Islet of Langerhans (tissue), 1 donor: ENCODE results near the gene NEURL1B.
"Not testable (repeated sequence)": the region's sequence is repeated elsewhere in the genome, so short reads cannot be mapped to it uniquely, and the experiment has no call there.

ENCODE experiments used
- FAIRE-seq: peaks from one replicate; lab custom pipeline; 2011; peaks lifted over from hg19 to GRCh38; lab: Jason Lieb, UNC

The NEURL1B gene

DNA sequence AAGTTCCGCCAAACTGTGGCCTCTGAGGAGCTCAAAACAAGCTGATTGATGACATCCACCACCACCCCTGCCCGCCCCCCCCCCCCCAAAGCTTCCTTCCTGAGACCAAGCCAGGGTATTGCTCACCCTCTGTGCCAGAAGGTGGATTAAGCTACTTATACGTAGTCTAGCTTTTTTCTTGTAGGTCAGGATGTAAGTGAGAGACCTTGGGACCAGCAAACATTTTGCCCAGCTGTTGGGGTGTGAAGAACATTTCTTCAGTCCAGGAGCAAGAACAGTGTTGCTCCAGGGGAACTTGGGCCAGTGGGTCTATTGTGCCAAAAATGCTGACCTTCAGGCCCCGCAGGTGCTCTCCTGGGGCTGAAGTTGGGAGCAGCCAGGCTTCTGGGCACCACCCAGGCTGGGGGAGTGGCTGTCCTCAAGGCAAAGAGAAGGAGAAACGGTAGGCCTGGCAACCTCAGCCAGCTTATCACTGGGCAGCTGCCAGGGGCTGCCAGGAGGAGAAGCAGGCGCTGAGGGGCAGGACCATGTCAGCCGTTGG is 18.0 kb downstream of the NEURL1B start:
- FAIRE-seq: no peak

DNA sequence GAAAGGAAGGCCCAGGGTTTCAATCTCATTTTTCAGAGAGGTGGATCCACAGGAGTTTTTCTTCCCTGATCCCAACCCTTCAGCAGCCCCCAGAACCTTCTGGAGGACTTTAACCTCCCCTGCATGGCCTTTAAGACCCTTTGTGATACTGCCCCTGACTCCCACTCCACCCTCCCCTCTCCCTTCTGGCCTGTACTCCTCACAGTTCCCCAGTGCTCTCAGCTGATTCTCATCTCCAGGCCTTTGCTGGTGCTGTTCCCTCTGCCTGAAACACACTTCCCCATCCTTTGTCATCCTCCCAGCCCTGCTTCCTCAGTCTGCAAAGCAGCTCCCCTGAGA is 18.5 kb downstream of the NEURL1B start:
- FAIRE-seq: no peak

DNA sequence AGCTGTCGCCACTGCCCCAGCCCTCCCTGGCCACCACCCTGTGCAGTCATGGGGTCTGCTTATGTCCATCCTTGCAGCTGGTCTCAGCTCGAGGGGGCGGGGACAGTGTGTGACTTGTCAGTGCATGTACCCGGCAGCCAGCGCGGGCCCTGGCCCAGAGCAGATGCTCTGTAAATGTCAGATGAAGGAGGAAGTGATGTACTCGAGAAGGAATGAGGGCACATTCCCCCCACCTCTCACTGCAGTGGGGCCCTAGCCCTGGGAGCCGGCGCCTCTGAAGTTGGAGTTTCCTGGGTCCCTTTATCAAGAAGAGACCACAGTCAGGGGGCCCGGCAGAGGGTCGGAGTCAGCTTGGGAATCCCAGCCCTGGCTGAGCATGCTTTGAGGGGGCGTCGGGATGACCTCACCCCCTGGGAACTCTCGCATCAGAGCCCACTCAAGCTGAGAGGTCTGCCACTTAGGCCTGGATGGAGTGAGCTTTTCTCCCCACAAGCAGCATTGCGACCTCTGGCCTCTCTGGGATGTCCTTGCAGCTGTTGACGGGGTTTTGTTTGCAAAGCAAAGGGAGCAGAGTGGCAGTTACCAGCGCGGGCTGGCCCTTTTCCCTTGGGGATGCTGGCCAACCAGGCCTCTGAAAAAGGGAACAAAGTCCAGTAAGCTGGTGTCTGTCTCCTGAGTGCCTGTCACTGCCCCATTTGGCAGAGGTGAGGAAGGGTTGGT is 19.0 kb downstream of the NEURL1B start:
- no peak for FAIRE-seq

DNA sequence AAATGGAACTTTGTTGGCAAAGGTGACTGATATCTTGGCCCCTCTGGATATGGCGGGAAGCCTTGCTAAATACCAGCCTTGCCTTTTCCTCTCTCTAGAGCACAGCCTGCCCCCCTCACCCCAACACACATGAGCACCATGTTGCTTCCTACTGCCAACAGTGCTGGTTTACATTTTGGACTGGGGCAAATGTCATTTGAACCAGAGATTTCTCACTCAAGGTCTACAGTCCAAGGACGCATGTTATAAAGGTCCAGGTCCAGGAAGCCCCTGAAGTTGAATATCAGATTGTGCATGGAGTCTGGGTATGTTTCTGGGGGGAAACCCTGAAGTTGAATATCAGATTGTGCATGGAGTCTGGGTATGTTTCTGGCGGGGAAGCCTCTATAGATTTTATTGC is 19.9 kb downstream of the NEURL1B start:
- no peak for FAIRE-seq

DNA sequence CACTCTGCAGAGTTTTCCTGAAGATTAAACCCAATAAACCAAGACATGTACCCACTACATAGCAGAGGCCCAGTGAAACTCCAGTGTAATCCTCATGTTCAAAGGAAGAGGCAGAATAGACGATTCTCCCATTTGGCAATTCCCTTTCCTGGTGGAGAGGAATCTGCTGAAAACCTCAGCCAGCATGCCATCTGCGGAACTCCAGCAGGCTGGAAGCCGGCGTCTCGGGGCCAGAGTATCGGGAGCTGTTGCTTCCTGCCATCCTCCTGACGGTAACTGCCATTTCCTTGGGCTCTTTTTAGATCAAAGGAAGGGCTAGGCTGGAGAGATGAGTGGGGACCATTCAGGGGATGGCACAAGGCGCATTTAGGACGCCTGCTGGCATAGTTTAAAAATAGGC is 20.5 kb downstream of the NEURL1B start:
- FAIRE-seq: no peak

DNA sequence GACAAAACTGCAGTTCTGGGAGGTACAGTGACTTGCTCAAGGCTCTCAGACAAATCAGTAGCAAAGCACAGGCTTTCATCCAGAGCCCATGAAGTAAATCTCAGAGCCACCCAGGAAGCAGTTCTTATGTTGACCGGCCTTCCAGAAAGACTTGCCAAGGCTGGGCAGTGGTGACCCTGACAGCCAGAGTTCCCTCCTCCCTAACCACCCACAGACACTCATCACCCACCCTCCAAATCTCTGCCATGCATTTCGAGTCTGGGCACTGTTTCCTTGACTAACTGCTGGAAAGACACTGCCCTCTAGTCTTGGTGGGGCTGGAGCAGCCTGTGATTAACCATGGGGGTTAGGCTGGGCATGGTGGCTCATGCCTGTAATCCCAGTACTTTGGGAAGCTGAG is 21.5 kb downstream of the NEURL1B start:
- no peak for FAIRE-seq

DNA sequence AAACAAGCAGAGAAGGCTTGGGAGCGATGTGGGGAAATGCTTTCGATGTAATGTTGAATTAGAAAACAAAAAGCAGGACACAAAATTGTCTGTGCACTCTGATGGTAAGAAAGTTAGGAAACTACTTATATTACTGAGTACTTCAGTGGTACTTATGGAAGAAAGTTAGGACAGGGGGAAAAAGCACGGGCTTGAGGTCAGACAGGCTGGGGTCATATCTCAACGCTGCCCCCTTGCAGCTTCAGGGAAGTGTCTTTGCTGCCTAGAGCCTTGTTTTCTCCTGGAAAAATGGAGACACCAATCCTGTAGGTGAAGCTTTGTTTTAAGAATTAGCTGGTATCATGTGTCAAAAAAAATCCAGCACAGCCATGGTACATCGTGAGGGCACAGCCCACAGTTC is 23.0 kb downstream of the NEURL1B start:
- FAIRE-seq: no peak

DNA sequence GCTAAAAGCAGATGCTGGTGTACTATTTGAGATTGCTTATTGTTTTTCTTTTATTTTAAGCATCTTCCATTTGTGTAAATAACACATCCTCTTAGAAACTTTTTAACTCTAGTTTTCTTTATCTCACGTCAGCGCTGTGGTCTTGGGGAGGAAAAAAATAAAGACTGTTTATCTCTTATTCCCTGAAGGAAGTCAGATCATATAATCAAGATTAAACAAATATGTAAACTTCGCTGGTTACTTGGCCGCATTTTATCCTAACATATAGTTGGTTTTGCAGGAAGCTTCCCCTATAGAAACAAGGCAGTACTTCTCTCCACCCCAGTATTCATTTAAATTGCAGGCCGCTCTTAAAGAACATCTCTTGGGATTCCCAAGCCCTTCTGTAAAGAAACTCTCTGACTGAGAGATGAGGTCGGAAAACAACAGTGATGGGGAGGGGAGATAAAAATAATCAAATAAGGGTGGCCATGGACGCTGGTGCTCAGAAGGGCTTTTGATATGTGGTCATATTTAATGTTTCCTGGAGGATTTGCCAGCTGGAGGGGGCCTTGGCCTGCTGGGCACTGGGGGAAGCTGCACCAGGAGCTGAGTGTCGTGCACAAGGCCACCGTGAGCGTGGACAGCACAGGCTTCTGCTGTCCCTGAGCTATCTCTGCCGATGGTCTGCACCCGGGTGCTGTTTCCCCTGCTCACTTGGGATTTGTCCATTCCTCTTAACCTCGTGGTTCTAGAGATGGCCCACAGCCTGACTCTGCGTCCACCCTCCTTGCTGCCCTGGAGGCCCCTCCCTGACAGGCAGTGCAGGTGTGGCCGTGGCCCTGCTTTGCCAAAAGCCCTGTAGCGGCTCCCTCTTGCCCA is 23.8 kb downstream of the NEURL1B start:
- FAIRE-seq: no peak

DNA sequence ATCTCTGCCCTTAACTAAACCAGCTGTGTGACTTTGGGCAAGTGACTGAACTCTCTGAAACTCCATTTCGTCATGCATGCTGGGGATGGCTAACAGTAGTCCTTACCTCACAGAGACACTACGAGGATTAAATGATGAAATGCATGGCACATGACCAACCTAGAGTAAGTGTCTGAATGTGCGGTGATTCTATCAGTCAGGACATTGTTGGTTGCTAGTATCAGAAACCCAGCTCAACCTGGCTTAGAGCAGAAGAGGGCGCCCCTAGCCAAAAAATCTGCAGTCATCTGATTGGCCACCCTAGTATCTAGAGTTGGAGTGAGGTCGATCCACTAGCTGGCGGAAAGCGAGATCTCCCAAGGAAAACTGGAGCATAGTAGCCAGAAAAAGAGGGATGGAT is 25.2 kb downstream of the NEURL1B start:
- FAIRE-seq: no peak

DNA sequence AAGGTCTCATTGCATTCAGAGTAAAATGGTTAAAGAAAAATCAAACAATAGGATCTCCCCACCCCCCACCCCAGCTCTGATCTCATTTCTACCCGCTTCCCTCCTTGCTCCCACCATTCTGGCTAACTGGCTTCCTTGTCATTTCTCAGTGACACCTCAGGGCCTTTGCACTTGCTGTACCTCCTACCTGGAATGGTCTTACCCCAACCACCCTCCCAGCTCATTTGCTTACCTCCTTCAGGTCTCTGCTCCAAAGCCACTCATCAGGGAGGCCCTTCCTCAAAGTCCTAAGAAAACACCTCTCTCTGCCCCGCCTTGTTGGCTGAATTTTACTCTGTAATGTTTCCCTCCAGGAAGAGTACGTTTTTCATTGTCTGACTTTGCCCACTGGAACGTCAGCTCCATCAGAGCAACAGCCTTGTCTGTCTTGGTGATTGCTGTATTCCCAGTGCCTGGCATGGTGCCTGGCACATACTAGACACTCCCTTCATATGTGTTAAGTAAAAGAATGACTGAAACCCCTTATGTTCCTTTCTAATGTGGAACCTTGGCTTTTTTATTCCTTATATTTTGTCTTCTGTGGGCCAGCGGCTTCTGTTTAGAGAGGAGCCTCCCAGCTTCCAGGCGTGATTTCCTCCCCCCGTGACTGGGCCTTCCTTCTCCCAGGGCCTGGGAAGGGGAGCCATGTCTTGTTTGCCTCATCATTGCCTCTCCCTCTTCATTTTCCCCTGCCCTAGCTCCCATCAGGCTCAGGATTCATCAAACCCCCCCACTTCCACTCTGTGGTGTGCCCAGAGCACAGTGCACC is 26.9 kb downstream of the NEURL1B start:
- FAIRE-seq: no peak

DNA sequence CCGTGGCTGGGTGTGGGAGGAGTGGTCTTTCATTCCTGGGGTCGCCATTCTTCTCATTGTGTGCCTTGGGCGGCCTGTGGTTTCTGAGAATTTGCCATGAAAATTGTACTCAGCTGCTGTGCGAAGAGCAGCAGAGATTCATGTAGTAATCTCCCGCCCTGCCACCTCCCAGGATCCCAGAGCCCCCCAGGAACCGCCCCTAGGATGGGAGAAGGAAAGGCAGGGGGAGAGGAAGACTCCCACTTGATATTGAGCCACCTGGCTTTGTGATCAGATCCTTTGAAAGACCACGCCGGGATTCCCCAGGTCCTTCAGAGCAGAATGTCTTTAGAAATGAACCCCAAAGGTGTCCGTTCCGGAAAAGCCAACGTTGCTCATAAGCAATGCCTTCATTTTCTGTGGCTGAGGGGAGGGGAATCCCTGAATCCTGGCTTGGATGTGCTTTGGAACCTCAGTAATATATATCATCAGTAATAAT is 27.6 kb downstream of the NEURL1B start:
- FAIRE-seq: no peak

DNA sequence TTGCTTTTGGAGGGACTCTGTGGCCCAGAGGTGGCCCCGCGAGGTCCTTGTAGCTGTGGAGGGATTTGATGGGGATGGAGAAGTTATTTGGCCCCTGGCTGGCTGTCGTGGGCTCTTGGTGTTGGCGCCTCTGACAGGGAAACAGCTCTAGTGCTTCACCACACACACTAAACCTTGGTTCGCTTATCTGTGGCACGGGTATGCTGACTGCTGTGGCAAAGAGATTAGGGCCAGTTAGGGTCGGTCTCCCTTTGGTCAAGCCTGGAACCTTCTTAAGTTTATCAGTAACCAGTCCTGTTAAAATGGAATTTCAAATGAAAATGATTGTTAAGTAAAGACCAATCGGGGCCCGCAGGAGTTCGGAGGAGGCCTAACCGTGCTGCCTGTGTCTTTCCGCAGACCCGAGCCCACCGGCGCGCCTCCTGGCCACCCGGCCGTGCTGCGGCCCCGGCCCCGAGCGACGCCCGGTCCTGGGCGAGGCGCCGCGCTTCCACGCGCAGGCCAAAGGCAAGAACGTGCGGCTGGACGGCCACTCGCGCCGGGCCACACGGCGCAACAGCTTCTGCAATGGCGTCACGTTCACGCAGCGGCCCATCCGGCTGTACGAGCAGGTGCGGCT is 28.4 kb downstream of the NEURL1B start:
- FAIRE-seq: no peak

DNA sequence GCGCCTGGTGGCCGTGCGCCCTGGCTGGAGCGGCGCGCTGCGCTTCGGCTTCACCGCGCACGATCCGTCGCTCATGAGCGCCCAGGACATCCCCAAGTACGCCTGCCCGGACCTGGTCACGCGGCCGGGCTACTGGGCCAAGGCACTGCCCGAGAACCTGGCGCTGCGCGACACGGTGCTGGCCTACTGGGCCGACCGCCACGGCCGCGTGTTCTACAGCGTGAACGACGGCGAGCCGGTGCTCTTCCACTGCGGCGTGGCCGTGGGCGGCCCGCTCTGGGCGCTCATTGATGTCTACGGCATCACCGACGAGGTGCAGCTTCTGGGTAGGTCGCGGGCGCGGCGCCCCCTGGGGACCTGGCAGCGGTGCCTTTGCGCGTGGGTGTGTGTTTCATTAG is 28.9 kb downstream of the NEURL1B start:
- no peak for FAIRE-seq

DNA sequence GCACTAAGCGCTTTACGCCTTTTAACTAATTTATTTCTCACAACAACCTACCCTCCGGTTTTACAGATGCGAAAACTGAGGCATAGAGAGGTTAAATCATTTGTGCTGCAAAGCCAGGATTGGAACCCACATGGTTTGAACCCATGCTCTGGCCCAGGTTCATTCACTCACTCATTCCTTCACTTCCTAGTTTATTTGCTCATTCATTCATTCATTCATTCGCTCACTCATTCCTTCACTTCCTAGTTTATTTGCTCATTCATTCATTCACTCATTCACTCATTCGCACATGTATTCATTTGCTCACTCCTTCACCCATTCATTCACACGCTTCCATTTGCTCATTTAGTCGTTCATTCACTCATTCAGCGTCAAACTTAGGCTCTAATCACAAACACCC is 29.4 kb downstream of the NEURL1B start:
- FAIRE-seq: no peak

DNA sequence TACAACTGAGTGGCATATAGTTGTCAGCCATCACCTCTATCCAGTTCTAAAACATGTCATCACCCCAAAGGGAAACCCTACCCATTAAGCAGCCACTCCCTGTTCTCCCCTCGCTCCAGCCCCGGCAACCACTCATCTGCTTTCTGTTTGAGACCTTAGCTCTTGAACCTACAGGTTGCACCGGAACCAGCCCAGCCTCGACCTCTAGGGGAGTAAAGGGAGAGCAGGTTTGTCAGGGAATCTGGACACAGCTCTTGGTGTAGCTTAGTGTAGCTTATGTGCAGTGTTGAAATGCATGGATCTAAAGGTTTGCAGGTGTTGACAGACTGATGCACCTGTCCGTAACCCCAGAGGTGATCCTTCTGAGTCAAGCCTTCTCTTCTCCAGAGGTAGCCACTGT is 30.0 kb downstream of the NEURL1B start:
- FAIRE-seq: no peak

DNA sequence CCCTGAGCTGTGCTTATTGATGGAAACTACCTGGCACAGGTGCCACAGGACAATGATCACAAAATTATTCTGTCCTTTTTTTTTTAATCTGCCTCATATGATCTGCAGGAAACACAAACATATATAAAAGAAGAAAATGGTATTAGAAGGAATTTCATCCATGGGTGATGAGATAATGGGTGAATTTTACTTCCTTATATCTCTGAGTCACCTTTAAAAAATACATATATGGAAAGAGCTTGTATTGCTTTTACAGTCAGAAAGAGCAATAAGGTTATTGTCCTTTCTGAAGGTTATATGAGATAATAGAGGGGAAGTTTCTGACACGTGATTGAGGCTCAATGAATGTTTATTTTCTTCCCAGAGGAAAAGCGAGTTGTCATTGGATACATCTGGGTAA is 31.6 kb downstream of the NEURL1B start:
- FAIRE-seq: no peak

DNA sequence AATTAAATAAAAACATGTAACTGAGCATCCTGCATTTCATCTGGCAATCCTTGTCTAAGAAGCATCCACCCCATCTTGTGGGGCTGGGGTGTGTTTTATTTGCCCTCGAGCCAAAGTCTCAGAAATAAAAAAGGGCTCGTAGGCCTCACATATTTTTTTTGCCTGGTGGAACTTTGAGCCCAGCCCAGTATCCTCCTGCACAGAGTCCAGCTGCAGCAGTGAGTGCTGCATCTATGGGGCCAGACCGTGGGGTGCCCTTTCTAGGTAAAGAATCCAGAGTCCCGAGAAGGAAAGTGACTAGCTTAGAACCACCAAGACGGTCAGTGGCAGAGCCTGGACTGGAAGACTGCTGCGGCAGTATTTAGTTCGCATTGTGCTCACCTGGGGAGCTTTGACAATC is 33.1 kb downstream of the NEURL1B start:
- no peak for FAIRE-seq

DNA sequence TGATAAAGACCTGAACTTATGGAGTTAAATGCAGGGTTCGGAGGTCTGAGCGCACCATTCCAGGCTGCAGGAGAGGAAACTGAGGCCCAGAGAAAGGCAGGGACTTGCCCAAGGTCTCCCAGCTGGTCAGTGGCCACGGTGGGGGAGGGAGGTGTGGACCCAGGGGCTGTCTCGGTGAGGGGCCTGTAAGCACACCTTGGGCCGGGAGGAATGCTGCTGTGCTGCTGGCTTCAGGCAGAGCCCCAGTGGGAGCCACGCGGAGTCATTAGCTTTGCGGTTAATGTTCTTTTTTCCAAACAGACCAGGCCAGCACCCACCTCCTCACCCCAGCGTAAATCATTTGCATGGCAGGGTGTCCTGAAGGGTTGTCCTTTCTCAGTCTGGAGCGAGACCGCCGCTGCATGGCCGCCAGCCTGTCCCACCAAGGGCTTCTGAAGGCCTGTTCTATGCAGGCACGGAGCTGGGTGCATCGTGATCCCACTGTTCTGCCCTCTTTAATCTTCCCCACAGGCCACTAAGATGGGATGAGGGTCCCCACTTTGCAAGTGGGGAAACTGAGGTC is 35.9 kb downstream of the NEURL1B start:
- no peak for FAIRE-seq

DNA sequence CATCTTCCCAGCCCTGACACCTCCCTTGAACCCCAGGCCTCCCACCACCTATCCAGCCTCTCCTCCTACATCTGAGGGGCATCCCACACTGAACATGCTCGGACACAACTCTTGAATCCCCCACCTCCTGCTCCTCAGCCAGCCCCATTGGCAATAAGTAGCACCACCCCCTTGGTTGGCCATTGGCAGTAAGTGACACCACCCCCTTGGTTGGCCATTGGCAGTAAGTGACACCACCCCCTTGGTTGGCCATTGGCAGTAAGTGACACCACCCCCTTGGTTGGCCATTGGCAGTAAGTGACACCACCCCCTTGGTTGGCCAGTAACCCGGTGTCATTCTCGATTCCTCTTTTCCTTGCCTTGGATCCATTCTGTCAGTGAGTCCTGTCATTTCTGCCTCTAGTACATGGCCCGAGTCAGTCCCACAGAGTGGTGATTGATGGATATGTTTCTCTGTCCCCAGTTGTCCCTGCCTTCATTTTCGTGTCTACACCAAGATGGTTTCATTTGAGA is 37.4 kb downstream of the NEURL1B start:
- not testable (repeated sequence) for FAIRE-seq

DNA sequence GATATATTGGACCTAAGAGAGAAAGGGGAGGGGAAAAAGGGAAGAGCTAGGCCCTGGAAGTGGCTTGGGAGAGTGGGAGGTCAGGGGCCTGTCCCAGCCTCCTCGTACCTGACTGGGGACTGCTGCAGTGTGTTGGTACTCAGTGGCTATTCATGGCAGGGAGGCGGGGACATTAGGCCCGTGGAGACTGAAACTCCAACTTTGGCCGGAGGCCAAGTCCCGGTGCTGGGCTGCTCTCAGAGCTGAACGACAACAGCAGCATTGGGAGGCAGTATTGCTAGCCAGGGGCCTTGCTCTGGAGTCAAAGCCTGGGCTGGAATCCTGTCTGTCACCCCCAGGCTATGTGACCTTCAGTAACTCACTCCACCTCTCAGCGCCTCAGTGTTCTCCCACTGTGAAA is 37.8 kb downstream of the NEURL1B start:
- no peak for FAIRE-seq

DNA sequence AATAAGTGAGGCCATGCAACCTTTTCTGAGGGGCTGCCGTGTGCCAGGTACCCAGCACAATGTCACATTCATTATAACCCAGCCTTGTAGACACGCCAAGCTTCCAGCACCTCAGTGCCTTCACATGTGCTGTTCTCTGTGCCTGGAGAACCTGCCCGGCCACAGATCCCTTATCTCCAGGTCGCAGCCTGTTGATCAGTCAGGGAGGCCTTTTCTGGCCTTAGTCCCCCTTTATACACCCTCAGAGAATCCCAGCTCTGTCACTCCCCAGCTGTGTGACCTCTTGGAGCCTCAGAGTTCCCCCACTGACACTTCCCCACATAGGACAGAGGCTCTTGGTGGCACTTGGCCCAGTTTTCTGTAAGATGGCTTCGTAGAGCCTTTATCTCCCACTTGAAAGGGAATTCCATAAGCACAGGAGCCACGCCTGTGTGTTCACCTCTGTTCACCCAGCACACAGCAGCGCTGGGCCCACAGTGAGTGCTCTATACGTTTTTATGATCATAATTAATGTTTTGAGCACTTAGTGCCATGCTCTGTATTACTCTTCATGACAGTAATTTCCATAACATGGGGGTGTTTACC is 38.7 kb downstream of the NEURL1B start:
- FAIRE-seq: no peak
